ENCODE results near the gene UVRAG. TPM values are rescaled to one million over a fixed set of nuclear protein-coding genes. Genes with fewer than 3 reads are reported as not detected.

UVRAG gene
- total and polyA plus RNA-seq, 2 donors (not counting 1 experiment from before 2014, with no cell fraction given), result 37.7 to 94.1 TPM

GRCh38 chr11:76161261-76161961 is 346.4 kb downstream of the UVRAG start:
- no peak overlapping the region for H3K4me2 ChIP-seq (replicated peaks; ENCODE audit: low read depth, low read length, poor library complexity, severe bottlenecking)
- H3K9me3 ChIP-seq (ENCODE audit: control extremely low read depth in 1 of 3, control insufficient read depth in 2 of 3, insufficient read depth in 1 of 3, low read length in 2 of 3), result no peaks in the 10 kb centered on the region
- intact Hi-C loops (cut with micrococcal nuclease), result no loop called here
- H4K20me1 ChIP-seq (ENCODE audit: control insufficient read depth, insufficient read depth, low read length, poor library complexity, severe bottlenecking), result no peaks in the 10 kb centered on the region
- WGBS (ENCODE audit: insufficient coverage), result 70% methylated on average over 5 of the region's 24 CpGs
- Mint-ChIP-seq H3K4me3 (no peak overlapping the region), H3K27me3 (no peaks in the 10 kb centered on the region), H3K27ac (no peak overlapping the region), H3K4me1 (no peaks in the 10 kb centered on the region), H3K9me3 (ENCODE audit: insufficient read depth) (no peaks in the 10 kb centered on the region)
- H3K27me3 ChIP-seq (replicated peaks in 1 of 4; ENCODE audit: control extremely low read depth in 1 of 4, control insufficient read depth in 3 of 4, insufficient read depth in 4 of 4, low read length in 3 of 4), result no peaks in the 10 kb centered on the region
- CTCF ChIA-PET, result interaction anchor here (1.3 kb wide), 1 partner anchor 9 kb away, joined by 9 read pairs; no protein-coding TSS in a partner anchor
- H3K36me3 ChIP-seq (replicated peaks in 1 of 2; ENCODE audit: control extremely low read depth in 1 of 2, control insufficient read depth in 1 of 2, extremely low read depth in 1 of 2, insufficient read depth in 2 of 2, low read length in 1 of 2), result no peaks in the 10 kb centered on the region
- DNase-seq (no peak), ATAC-seq (ENCODE audit: low read depth) (no peak)
- H2AFZ ChIP-seq (ENCODE audit: insufficient read depth, low read depth, low read length, poor library complexity, severe bottlenecking), result no peak overlapping the region
- no peak overlapping the region for H3K4me3 ChIP-seq (ENCODE audit: control extremely low read depth in 1 of 5, extremely low read depth in 1 of 5, insufficient read depth in 1 of 5, low read depth in 2 of 5, low read length in 4 of 5)
- H3K9ac ChIP-seq (ENCODE audit: low read length), result no peak overlapping the region
- POLR2A ChIA-PET, result no interaction called here
- H3K4me1 ChIP-seq (ENCODE audit: control insufficient read depth in 2 of 2, insufficient read depth in 2 of 2, low read length in 2 of 2), result no peaks in the 10 kb centered on the region
- H3K79me2 ChIP-seq (ENCODE audit: control insufficient read depth, insufficient read depth, low read length), result no peaks in the 10 kb centered on the region
- no peak overlapping the region for H3K27ac ChIP-seq (ENCODE audit: low read length in 2 of 2)
- TF ChIP-seq EZH2 (IDR thresholded peaks at IDR 0.05; ENCODE audit: borderline replicate concordance, insufficient read depth, low read depth, low read length, poor library complexity, severe bottlenecking), result no peak
- TF ChIP-seq, protein P1, sequence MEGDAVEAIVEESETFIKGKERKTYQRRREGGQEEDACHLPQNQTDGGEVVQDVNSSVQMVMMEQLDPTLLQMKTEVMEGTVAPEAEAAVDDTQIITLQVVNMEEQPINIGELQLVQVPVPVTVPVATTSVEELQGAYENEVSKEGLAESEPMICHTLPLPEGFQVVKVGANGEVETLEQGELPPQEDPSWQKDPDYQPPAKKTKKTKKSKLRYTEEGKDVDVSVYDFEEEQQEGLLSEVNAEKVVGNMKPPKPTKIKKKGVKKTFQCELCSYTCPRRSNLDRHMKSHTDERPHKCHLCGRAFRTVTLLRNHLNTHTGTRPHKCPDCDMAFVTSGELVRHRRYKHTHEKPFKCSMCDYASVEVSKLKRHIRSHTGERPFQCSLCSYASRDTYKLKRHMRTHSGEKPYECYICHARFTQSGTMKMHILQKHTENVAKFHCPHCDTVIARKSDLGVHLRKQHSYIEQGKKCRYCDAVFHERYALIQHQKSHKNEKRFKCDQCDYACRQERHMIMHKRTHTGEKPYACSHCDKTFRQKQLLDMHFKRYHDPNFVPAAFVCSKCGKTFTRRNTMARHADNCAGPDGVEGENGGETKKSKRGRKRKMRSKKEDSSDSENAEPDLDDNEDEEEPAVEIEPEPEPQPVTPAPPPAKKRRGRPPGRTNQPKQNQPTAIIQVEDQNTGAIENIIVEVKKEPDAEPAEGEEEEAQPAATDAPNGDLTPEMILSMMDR (IDR thresholded peaks at IDR 0.05), result no peak
